ENCODE data around the gene UBE2U. TPM values are rescaled to one million over a fixed set of nuclear protein-coding genes. Genes with fewer than 3 reads are reported as not detected.

UBE2U gene
- total RNA-seq, 1 donor from 2014 or later = not detected

GRCh38 chr1:64291931-64292330 lies 88.5 kb downstream of the UBE2U start:
- no peak for DNase-seq (ENCODE audit: low read depth)
- TF ChIP-seq CTCF (conservative IDR thresholded peaks at IDR 0.05; ENCODE audit: low read depth, low read length) = no peak
- no peak overlapping the region for H3K4me3 ChIP-seq (ENCODE audit: low read depth, low read length)

- no peak for TF ChIP-seq CTCF (conservative IDR thresholded peaks at IDR 0.05; ENCODE audit: low read depth, low read length)
- no peak for DNase-seq (ENCODE audit: low read depth)
- no peak overlapping the region for H3K4me3 ChIP-seq (ENCODE audit: low read depth, low read length)
These were observed 89.0 kb downstream of the UBE2U start for GRCh38 chr1:64292399-64292798.

- no peak for TF ChIP-seq CTCF (conservative IDR thresholded peaks at IDR 0.05; ENCODE audit: low read depth, low read length)
- H3K4me3 ChIP-seq (ENCODE audit: low read depth, low read length) = no peak overlapping the region
- no peak for DNase-seq (ENCODE audit: low read depth)
These were observed 90.4 kb downstream of the UBE2U start for GRCh38 chr1:64293820-64294219.

GRCh38 chr1:64295136-64295535 lies 91.7 kb downstream of the UBE2U start:
- no peak for TF ChIP-seq CTCF (conservative IDR thresholded peaks at IDR 0.05; ENCODE audit: low read depth, low read length)
- no peak for DNase-seq (ENCODE audit: low read depth)
- no peak overlapping the region for H3K4me3 ChIP-seq (ENCODE audit: low read depth, low read length)

GRCh38 chr1:64295561-64295960 lies 92.1 kb downstream of the UBE2U start:
- no peak for TF ChIP-seq CTCF (conservative IDR thresholded peaks at IDR 0.05; ENCODE audit: low read depth, low read length)
- no peak for DNase-seq (ENCODE audit: low read depth)

GRCh38 chr1:64296459-64296858 lies 93.0 kb downstream of the UBE2U start:
- no peak for TF ChIP-seq CTCF (conservative IDR thresholded peaks at IDR 0.05; ENCODE audit: low read depth, low read length)
- H3K4me3 ChIP-seq (ENCODE audit: low read depth, low read length) = no peak overlapping the region
- no peak for DNase-seq (ENCODE audit: low read depth)

More at GRCh38 chr1:64295561-64295960, 92.1 kb downstream of the UBE2U start:
- H3K4me3 ChIP-seq (ENCODE audit: low read depth, low read length) = no peak overlapping the region

GRCh38 chr1:64302194-64302593 lies 98.8 kb downstream of the UBE2U start:
- no peak overlapping the region for H3K4me3 ChIP-seq (ENCODE audit: low read depth, low read length)
- no peak for DNase-seq (ENCODE audit: low read depth)
- no peak for TF ChIP-seq CTCF (conservative IDR thresholded peaks at IDR 0.05; ENCODE audit: low read depth, low read length)
